HL-60 (cell line): ENCODE results near the gene BOLL.

Experiments
- DNase-seq, 2 experiments: peaks; one replicate each; pipeline ENCODE4 v3.0.0-alpha.2; 2010 to 2020; ENCODE audit warnings: low read depth in 1 of 2, low spot score in 1 of 2
- H3K27ac ChIP-seq: fragments of 250-450 bp; sonication (Bioruptor Pico); replicated peaks from 2 replicates; pipeline ENCODE4 v1.5.1; 2020; ENCODE audit warnings: mild to moderate bottlenecking, moderate library complexity
- H3K27me3 ChIP-seq: fragments of 250-450 bp; sonication (Bioruptor Pico); 2 replicates; pipeline ENCODE4 v1.5.1; 2021; ENCODE audit warnings: mild to moderate bottlenecking, moderate library complexity; ENCODE audit not compliant: insufficient read depth, poor library complexity, severe bottlenecking
- H3K4me3 ChIP-seq: replicated peaks from 2 replicates; pipeline ENCODE4 v1.5.1; 2011; ENCODE audit warnings: mild to moderate bottlenecking, control low read depth, low read length; ENCODE audit not compliant: insufficient read depth
- GABPA ChIP-seq: IDR thresholded peaks from 2 replicates; pipeline ENCODE4 v1.6.1; 2012; ENCODE audit warnings: low read depth
- POLR2AphosphoS5 ChIP-seq: IDR thresholded peaks from 2 replicates; pipeline ENCODE4 v1.6.1; 2012; ENCODE audit warnings: low read depth
- REST ChIP-seq: IDR thresholded peaks from 2 replicates; pipeline ENCODE4 v1.6.1; 2012; ENCODE audit warnings: low read depth; ENCODE audit not compliant: insufficient replicate concordance
- SPI1 ChIP-seq: IDR thresholded peaks from 2 replicates; pipeline ENCODE4 v1.6.1; 2012; ENCODE audit warnings: low read depth, mild to moderate bottlenecking, borderline replicate concordance
- TF ChIP-seq, protein P1 (sequence below): IDR thresholded peaks from one replicate; pipeline ENCODE4 v1.5.1; 2011; ENCODE audit warnings: low read length, control low read depth, inconsistent platforms; ENCODE audit not compliant: insufficient read depth

BOLL gene

GRCh38 chr2:197777823-197778407, 7.2 kb downstream of the BOLL start:
- no peak overlapping the region for H3K27ac ChIP-seq
- no peak for TF ChIP-seq GABPA
- TF ChIP-seq, protein P1, sequence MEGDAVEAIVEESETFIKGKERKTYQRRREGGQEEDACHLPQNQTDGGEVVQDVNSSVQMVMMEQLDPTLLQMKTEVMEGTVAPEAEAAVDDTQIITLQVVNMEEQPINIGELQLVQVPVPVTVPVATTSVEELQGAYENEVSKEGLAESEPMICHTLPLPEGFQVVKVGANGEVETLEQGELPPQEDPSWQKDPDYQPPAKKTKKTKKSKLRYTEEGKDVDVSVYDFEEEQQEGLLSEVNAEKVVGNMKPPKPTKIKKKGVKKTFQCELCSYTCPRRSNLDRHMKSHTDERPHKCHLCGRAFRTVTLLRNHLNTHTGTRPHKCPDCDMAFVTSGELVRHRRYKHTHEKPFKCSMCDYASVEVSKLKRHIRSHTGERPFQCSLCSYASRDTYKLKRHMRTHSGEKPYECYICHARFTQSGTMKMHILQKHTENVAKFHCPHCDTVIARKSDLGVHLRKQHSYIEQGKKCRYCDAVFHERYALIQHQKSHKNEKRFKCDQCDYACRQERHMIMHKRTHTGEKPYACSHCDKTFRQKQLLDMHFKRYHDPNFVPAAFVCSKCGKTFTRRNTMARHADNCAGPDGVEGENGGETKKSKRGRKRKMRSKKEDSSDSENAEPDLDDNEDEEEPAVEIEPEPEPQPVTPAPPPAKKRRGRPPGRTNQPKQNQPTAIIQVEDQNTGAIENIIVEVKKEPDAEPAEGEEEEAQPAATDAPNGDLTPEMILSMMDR, result peak; percentile 38
- DNase-seq, result peak in 1 of 2 experiments; percentile 24

DNA sequence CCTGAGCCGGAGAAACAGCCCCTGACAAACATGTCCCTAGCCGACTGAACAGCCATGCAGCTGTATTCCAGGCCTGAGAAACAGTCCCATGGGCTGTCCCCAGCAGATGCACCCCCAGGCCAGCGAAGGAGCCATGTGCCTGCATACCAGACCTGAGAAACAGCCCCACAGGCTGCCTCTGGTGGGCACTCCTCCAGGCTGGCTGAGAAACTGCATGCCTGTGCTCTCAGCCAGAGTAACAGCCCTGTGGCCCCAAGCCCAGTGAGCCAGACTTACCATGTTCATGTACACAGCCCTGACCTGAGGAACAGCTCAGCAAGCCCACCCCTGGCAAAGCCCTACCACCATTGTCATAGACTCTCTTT, 24.8 kb downstream of the BOLL start:
- Histone ChIP-seq H3K4me3 (no peak overlapping the region), H3K27ac (no peak overlapping the region), H3K27me3 (no peaks in the 10 kb centered on the region)
- no peak for DNase-seq
- no peak for TF ChIP-seq SPI1
- TF ChIP-seq REST, result no peak
- no peak for TF ChIP-seq GABPA
- no peak for TF ChIP-seq POLR2AphosphoS5
- TF ChIP-seq, protein P1, result no peak

More at GRCh38 chr2:197777823-197778407, 7.2 kb downstream of the BOLL start:
- Histone ChIP-seq H3K4me3 (no peak overlapping the region), H3K27me3 (no peaks in the 10 kb centered on the region)

DNA sequence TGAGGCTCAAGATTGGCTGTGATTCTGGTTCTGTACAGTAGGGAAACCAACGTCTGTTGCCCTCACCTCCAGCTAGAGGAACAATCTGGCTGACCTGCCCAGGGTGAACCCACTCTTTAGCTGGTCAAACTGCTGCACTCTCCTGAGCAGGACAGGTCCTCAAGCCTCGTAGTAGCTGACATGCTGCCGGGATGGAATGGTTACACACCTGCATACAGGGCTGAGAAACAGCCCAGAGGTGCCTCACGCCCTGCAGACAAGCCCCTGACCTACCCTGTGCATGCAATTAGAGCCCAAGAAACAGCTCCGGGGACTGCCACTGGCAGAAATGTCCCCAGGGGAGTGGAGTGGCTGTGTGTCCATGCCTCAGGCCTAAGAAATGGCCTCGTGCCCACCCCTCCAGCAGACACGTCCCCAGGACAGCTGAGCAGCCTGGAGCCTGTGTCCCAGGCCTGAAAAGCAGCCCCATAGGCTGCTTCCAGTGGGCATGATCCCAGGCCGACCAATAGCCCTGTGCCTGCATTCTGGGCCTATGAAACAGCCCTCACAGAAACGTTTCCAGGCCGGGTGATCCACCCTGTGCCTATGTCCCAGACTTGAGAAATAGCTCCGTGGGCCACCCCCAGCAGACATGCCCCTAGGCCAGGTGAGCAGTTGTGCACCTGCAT, 25.4 kb downstream of the BOLL start:
- TF ChIP-seq, protein P1, result no peak
- TF ChIP-seq REST (no peak), SPI1 (no peak), POLR2AphosphoS5 (no peak), GABPA (no peak)
- no peak overlapping the region for H3K4me3 ChIP-seq
- DNase-seq, result no peak
- no peak overlapping the region for H3K27ac ChIP-seq
- no peaks in the 10 kb centered on the region for H3K27me3 ChIP-seq

GRCh38 chr2:197759013-197759412, 26.1 kb downstream of the BOLL start:
- no peaks in the 10 kb centered on the region for H3K27me3 ChIP-seq
- no peak overlapping the region for H3K27ac ChIP-seq
- no peak overlapping the region for H3K4me3 ChIP-seq
- TF ChIP-seq POLR2AphosphoS5, result no peak
- TF ChIP-seq GABPA, result no peak
- TF ChIP-seq, protein P1, result no peak
- TF ChIP-seq REST, result no peak
- no peak for TF ChIP-seq SPI1
- no peak for DNase-seq
